K562 (cell line): ENCODE data around the gene ABHD16A. TPM values are rescaled to one million over a fixed set of nuclear protein-coding genes. Genes with fewer than 3 reads are reported as not detected.

Experiments used
- BDP1 ChIP-seq: IDR thresholded peaks from 3 replicates; pipeline ENCODE4 v1.6.1; 2011; ENCODE audit not compliant: insufficient read length, insufficient read depth
- FOXA1 ChIP-seq: fragments of 450-650 bp; IDR thresholded peaks from 2 replicates; pipeline ENCODE4 v1.6.1; 2016; ENCODE audit warnings: mild to moderate bottlenecking, borderline replicate concordance
- GABPB1 ChIP-seq: sonication (generic); formaldehyde crosslinking; IDR thresholded peaks from 2 replicates; pipeline ENCODE4 v1.8.0; 2022; ENCODE audit warnings: mild to moderate bottlenecking, missing genetic modification reagents
- GATAD2B ChIP-seq: fragments of 450-650 bp; IDR thresholded peaks from 2 replicates; pipeline ENCODE4 v1.6.1; 2017; ENCODE audit warnings: mild to moderate bottlenecking, borderline replicate concordance
- JUN ChIP-seq, 2 experiments: sonication (generic) in 1 of 2; formaldehyde crosslinking in 1 of 2; IDR thresholded peaks; 2 replicates each; pipeline versions ENCODE4 v1.6.1 to v1.8.0; 2012 to 2022; ENCODE audit warnings: borderline replicate concordance in 2 of 2, mild to moderate bottlenecking in 2 of 2, improper control_type of control experiment in 1 of 2, low read depth in 1 of 2, low read length in 1 of 2, missing genetic modification reagents in 1 of 2
- MED1 ChIP-seq: sonication (generic); formaldehyde crosslinking; IDR thresholded peaks from 2 replicates; pipeline ENCODE4 v1.8.1; 2023; ENCODE audit warnings: missing genetic modification reagents, borderline replicate concordance
- NEUROD1 ChIP-seq: fragments of 150-350 bp; IDR thresholded peaks from 2 replicates; pipeline ENCODE4 v1.6.1; 2014; ENCODE audit warnings: borderline replicate concordance, low read length, low read depth; ENCODE audit not compliant: partially characterized antibody
- SAFB ChIP-seq: fragments of 200-400 bp; formaldehyde crosslinking; IDR thresholded peaks from 2 replicates; pipeline ENCODE4 v1.6.1; 2017; ENCODE audit warnings: low read depth, low read length, borderline replicate concordance
- SREBF2 ChIP-seq: sonication (generic); formaldehyde crosslinking; IDR thresholded peaks from 2 replicates; pipeline ENCODE4 v1.4.0; 2020; ENCODE audit warnings: mild to moderate bottlenecking, missing genetic modification reagents
- TAF9B ChIP-seq: fragments of 450-650 bp; IDR thresholded peaks from 2 replicates; pipeline ENCODE4 v1.6.1; 2018; ENCODE audit warnings: mild to moderate bottlenecking; ENCODE audit not compliant: partially characterized antibody
- TFAM ChIP-seq: fragments of 250-450 bp; sonication (Bioruptor Pico); conservative IDR thresholded peaks from 2 replicates; pipeline ENCODE4 v1.5.0; 2021; ENCODE audit warnings: mild to moderate bottlenecking, moderate library complexity
- ZFP1 ChIP-seq: fragments of 450-650 bp; formaldehyde crosslinking; IDR thresholded peaks from 2 replicates; pipeline ENCODE4 v1.4.0; 2020; ENCODE audit warnings: mild to moderate bottlenecking, mixed read lengths
- ZFX ChIP-seq: sonication (generic); formaldehyde crosslinking; IDR thresholded peaks from 2 replicates; pipeline ENCODE4 v1.8.0; 2022; ENCODE audit warnings: mild to moderate bottlenecking, missing genetic modification reagents, moderate library complexity
- ZNF23 ChIP-seq: fragments of 250-450 bp; sonication (Bioruptor Pico); IDR thresholded peaks from 2 replicates; pipeline ENCODE4 v1.4.0; 2020; ENCODE audit warnings: mild to moderate bottlenecking
- ZNF699 ChIP-seq: fragments of 250-450 bp; sonication (Bioruptor Pico); IDR thresholded peaks from 2 replicates; pipeline ENCODE4 v1.8.0; 2021; ENCODE audit warnings: mild to moderate bottlenecking, moderate library complexity; ENCODE audit not compliant: insufficient replicate concordance
- polyA plus RNA-seq, 8 experiments: library from polyadenylated mRNA; depleted of rRNA in 4 of 8; stranded (reverse) in 5 of 8; unstranded in 3 of 8; fragments of >200 nt; fragmentation: Nextera tagmentation in 2 of 8; fragmentation: Illumina TruSeq in 1 of 8; extraction: Ambion mirVana in 2 of 8; extraction: Trizol in 1 of 8; gene quantifications; 2 replicates each; pipeline versions ENCODE4 v1.2.1 to v1.2.3, GENCODE V29; 2011 to 2014; ENCODE audit warnings: inconsistent platforms in 1 of 8, missing spikeins in 1 of 8
- total RNA-seq, 7 experiments: library from RNA; depleted of rRNA in 6 of 7; stranded (reverse); fragments of >200 nt in 6 of 7; fragmentation: Illumina TruSeq in 2 of 7; extraction: Trizol in 2 of 7; gene quantifications; 2 replicates each; pipeline versions ENCODE4 v1.2.1 to v1.2.3, GENCODE V29; 2011 to 2021; ENCODE audit warnings: low replicate concordance in 1 of 7
- TF ChIP-seq, protein P1 (sequence below): fragments of 250-450 bp; sonication (Bioruptor Pico); IDR thresholded peaks from 2 replicates; pipeline ENCODE4 v1.4.0; 2020; ENCODE audit warnings: mild to moderate bottlenecking, moderate library complexity
- TF ChIP-seq, protein P2 (sequence below): fragments of 450-650 bp; conservative IDR thresholded peaks from 2 replicates; pipeline ENCODE4 v1.6.1; 2016; ENCODE audit warnings: missing genetic modification characterization, low read depth, mild to moderate bottlenecking, missing compliant biosample characterization, moderate library complexity
- TF ChIP-seq, protein P3 (sequence below), 2 experiments: fragments of 450-650 bp; IDR thresholded peaks; 2 replicates each; pipeline ENCODE4 v1.6.1; 2016
- TF ChIP-seq, protein P4 (sequence below): sonication (generic); formaldehyde crosslinking; IDR thresholded peaks from 2 replicates; pipeline ENCODE4 v1.8.0; 2022; ENCODE audit warnings: missing genetic modification reagents, mild to moderate bottlenecking, borderline replicate concordance
- TF ChIP-seq, protein P5 (sequence below): fragments of 250-450 bp; sonication (Bioruptor Pico); IDR thresholded peaks from 2 replicates; pipeline ENCODE4 v1.5.0; 2020; ENCODE audit warnings: mild to moderate bottlenecking, borderline replicate concordance

ABHD16A gene
- total and polyA plus RNA-seq, 9 of the 15 experiments (the other 6 are each of a cell fraction or from before 2014, with no cell fraction given) = 25.8 to 120 (median 81.6) TPM

DNA sequence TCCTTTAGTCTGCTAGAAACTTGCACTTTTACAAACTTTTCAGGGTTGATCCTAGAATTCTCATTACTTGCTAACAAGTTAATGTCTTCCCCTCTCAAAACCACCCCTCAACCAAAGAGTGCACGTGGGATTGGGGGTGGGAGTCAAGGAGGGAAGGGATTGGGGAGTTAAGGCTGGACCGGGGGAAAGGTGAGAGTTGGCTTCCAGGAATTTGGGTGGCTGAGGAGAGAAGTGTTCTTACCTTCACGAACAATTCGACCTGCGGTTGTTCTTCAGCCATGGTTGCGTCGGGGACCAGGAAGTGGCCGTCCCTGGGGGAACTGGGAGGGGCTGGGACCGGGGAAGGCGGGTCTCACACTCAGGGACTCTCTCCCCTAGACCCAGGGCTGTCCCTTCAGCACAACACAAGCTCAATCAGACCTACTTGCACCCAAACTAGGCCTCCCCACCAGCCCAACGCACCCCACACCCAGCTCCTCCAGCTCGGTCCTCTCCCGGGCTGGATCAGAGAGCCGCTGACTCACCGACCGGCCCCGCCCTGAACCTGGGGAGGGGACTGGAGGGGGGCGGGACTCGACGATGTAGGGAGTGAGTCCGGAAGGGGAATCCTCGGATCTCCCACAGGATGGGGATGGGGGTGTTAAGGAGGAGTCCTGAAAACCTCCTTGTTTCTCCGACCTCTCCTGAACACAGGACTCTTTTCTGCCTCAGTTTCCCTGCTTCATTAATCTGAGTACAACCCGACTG lies 33.1 kb upstream of the ABHD16A start, which contains the start of gene CLIC1 (continued):
- TF ChIP-seq, protein P1, sequence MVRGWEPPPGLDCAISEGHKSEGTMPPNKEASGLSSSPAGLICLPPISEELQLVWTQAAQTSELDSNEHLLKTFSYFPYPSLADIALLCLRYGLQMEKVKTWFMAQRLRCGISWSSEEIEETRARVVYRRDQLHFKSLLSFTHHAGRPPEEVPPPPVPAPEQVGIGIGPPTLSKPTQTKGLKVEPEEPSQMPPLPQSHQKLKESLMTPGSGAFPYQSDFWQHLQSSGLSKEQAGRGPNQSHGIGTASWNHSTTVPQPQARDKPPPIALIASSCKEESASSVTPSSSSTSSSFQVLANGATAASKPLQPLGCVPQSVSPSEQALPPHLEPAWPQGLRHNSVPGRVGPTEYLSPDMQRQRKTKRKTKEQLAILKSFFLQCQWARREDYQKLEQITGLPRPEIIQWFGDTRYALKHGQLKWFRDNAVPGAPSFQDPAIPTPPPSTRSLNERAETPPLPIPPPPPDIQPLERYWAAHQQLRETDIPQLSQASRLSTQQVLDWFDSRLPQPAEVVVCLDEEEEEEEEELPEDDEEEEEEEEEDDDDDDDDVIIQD (CRISPR knock-in tag) = no peak
- TF ChIP-seq NEUROD1 (peak; percentile 93), ZFX (CRISPR knock-in tag) (no peak), TAF9B (no peak), BDP1 (no peak), SAFB (no peak), TFAM (CRISPR knock-in tag) (no peak), ZNF23 (CRISPR knock-in tag) (peak; percentile 37; the same call in 1 of the 2 replicates), ZNF699 (CRISPR knock-in tag) (no peak), JUN (IDR thresholded peaks at IDR 0.05; ENCODE audit: borderline replicate concordance, low read depth, low read length) (peak; percentile 97), JUN (CRISPR knock-in tag; IDR thresholded peaks at IDR 0.05; ENCODE audit: borderline replicate concordance) (no peak), FOXA1 (no peak), MED1 (CRISPR knock-in tag) (no peak), SREBF2 (CRISPR knock-in tag) (no peak), GATAD2B (no peak), ZFP1 (CRISPR knock-in tag) (no peak), GABPB1 (no peak)
- TF ChIP-seq, protein P2, sequence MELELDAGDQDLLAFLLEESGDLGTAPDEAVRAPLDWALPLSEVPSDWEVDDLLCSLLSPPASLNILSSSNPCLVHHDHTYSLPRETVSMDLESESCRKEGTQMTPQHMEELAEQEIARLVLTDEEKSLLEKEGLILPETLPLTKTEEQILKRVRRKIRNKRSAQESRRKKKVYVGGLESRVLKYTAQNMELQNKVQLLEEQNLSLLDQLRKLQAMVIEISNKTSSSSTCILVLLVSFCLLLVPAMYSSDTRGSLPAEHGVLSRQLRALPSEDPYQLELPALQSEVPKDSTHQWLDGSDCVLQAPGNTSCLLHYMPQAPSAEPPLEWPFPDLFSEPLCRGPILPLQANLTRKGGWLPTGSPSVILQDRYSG (tag) = peak; percentile 43; the same call in 1 of the 2 replicates
- TF ChIP-seq, protein P3, sequence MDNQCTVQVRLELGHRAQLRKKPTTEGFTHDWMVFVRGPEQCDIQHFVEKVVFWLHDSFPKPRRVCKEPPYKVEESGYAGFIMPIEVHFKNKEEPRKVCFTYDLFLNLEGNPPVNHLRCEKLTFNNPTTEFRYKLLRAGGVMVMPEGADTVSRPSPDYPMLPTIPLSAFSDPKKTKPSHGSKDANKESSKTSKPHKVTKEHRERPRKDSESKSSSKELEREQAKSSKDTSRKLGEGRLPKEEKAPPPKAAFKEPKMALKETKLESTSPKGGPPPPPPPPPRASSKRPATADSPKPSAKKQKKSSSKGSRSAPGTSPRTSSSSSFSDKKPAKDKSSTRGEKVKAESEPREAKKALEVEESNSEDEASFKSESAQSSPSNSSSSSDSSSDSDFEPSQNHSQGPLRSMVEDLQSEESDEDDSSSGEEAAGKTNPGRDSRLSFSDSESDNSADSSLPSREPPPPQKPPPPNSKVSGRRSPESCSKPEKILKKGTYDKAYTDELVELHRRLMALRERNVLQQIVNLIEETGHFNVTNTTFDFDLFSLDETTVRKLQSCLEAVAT (IDR thresholded peaks at IDR 0.05) = no peak
- TF ChIP-seq, protein P4, sequence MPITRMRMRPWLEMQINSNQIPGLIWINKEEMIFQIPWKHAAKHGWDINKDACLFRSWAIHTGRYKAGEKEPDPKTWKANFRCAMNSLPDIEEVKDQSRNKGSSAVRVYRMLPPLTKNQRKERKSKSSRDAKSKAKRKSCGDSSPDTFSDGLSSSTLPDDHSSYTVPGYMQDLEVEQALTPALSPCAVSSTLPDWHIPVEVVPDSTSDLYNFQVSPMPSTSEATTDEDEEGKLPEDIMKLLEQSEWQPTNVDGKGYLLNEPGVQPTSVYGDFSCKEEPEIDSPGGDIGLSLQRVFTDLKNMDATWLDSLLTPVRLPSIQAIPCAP (CRISPR knock-in tag) = peak; percentile 85
- TF ChIP-seq, protein P5, sequence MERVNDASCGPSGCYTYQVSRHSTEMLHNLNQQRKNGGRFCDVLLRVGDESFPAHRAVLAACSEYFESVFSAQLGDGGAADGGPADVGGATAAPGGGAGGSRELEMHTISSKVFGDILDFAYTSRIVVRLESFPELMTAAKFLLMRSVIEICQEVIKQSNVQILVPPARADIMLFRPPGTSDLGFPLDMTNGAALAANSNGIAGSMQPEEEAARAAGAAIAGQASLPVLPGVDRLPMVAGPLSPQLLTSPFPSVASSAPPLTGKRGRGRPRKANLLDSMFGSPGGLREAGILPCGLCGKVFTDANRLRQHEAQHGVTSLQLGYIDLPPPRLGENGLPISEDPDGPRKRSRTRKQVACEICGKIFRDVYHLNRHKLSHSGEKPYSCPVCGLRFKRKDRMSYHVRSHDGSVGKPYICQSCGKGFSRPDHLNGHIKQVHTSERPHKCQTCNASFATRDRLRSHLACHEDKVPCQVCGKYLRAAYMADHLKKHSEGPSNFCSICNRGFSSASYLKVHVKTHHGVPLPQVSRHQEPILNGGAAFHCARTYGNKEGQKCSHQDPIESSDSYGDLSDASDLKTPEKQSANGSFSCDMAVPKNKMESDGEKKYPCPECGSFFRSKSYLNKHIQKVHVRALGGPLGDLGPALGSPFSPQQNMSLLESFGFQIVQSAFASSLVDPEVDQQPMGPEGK (CRISPR knock-in tag) = peak; percentile 14; the same call in 1 of the 2 replicates
